ENCODE measurements around the gene MYG1. TPM values are rescaled to one million over a fixed set of nuclear protein-coding genes. Genes with fewer than 3 reads are reported as not detected.
A peak's percentile ranks its signal among the peaks of the same experiment; 100 is the strongest.

Gene MYG1
- total RNA-seq, 1 experiment from 2014 or later, result 104 TPM

GRCh38 chr12:53298164-53298563 is 1.3 kb upstream of the MYG1 start:
- CTCF ChIA-PET, result interaction anchor here (0.6 to 2.3 kb wide), 2 partner anchors 13 to 84 kb away, joined by 3 to 6 read pairs; no protein-coding TSS in a partner anchor
- TF ChIP-seq, protein P1, sequence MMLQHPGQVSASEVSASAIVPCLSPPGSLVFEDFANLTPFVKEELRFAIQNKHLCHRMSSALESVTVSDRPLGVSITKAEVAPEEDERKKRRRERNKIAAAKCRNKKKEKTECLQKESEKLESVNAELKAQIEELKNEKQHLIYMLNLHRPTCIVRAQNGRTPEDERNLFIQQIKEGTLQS (IDR thresholded peaks at IDR 0.05), result no peak
- TF ChIP-seq CTCF (IDR thresholded peaks at IDR 0.05 in 2 of 3, conservative IDR thresholded peaks at IDR 0.05 in 1 of 3; ENCODE audit: borderline replicate concordance in 1 of 3, insufficient read depth in 1 of 3, low read depth in 2 of 3, low read length in 2 of 3), result no peak
- no peak for TF ChIP-seq ELF1 (IDR thresholded peaks at IDR 0.05; ENCODE audit: borderline replicate concordance, low read depth)
- TF ChIP-seq ZNF274 (IDR thresholded peaks at IDR 0.05; ENCODE audit: low read depth, low read length), result no peak
- TF ChIP-seq, protein P2, sequence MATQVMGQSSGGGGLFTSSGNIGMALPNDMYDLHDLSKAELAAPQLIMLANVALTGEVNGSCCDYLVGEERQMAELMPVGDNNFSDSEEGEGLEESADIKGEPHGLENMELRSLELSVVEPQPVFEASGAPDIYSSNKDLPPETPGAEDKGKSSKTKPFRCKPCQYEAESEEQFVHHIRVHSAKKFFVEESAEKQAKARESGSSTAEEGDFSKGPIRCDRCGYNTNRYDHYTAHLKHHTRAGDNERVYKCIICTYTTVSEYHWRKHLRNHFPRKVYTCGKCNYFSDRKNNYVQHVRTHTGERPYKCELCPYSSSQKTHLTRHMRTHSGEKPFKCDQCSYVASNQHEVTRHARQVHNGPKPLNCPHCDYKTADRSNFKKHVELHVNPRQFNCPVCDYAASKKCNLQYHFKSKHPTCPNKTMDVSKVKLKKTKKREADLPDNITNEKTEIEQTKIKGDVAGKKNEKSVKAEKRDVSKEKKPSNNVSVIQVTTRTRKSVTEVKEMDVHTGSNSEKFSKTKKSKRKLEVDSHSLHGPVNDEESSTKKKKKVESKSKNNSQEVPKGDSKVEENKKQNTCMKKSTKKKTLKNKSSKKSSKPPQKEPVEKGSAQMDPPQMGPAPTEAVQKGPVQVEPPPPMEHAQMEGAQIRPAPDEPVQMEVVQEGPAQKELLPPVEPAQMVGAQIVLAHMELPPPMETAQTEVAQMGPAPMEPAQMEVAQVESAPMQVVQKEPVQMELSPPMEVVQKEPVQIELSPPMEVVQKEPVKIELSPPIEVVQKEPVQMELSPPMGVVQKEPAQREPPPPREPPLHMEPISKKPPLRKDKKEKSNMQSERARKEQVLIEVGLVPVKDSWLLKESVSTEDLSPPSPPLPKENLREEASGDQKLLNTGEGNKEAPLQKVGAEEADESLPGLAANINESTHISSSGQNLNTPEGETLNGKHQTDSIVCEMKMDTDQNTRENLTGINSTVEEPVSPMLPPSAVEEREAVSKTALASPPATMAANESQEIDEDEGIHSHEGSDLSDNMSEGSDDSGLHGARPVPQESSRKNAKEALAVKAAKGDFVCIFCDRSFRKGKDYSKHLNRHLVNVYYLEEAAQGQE (IDR thresholded peaks at IDR 0.05; ENCODE audit: low read depth), result no peak
- TF ChIP-seq CBX3 (IDR thresholded peaks at IDR 0.05; ENCODE audit: low read depth), result no peak
- no peak for TF ChIP-seq CEBPB (IDR thresholded peaks at IDR 0.05; ENCODE audit: low read depth)
- no peak for TF ChIP-seq YY1 (IDR thresholded peaks at IDR 0.05; ENCODE audit: extremely low read depth, insufficient replicate concordance, low read depth, low read length)
- TF ChIP-seq EZH2phosphoT487 (IDR thresholded peaks at IDR 0.05; ENCODE audit: borderline replicate concordance), result no peak
- TF ChIP-seq TCF7L2 (IDR thresholded peaks at IDR 0.05; ENCODE audit: borderline replicate concordance, extremely low read depth, insufficient read depth, insufficient read length), result no peak
- no peak for TF ChIP-seq FOSL1 (IDR thresholded peaks at IDR 0.05; ENCODE audit: low read depth)
- no peak for TF ChIP-seq SRF (IDR thresholded peaks at IDR 0.05; ENCODE audit: low read depth)
- TF ChIP-seq SIN3A (IDR thresholded peaks at IDR 0.05; ENCODE audit: low read depth), result no peak
- no peak for TF ChIP-seq RAD21 (IDR thresholded peaks at IDR 0.05; ENCODE audit: low read depth)
- TF ChIP-seq ZFX (IDR thresholded peaks at IDR 0.05), result no peak
- TF ChIP-seq, protein P3, sequence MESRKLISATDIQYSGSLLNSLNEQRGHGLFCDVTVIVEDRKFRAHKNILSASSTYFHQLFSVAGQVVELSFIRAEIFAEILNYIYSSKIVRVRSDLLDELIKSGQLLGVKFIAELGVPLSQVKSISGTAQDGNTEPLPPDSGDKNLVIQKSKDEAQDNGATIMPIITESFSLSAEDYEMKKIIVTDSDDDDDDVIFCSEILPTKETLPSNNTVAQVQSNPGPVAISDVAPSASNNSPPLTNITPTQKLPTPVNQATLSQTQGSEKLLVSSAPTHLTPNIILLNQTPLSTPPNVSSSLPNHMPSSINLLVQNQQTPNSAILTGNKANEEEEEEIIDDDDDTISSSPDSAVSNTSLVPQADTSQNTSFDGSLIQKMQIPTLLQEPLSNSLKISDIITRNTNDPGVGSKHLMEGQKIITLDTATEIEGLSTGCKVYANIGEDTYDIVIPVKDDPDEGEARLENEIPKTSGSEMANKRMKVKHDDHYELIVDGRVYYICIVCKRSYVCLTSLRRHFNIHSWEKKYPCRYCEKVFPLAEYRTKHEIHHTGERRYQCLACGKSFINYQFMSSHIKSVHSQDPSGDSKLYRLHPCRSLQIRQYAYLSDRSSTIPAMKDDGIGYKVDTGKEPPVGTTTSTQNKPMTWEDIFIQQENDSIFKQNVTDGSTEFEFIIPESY (IDR thresholded peaks at IDR 0.05; ENCODE audit: extremely low read depth, insufficient replicate concordance, low read length), result no peak
- Histone ChIP-seq H3K9ac (ENCODE audit: low read length) (peak overlapping the region; percentile 93; the same call in 1 of the 2 replicates), H2AFZ (ENCODE audit: low read depth, low read length, poor library complexity, severe bottlenecking) (no peak overlapping the region), H3K4me1 (ENCODE audit: control insufficient read depth in 1 of 2, insufficient read depth in 2 of 2, low read length in 2 of 2) (peaks cover 27 to 51% of the 10 kb centered on the region in 2 experiments), H3K4me2 (ENCODE audit: low read length) (peak overlapping the region; percentile 10; the same call in 1 of the 2 replicates), H3K9me2 (ENCODE audit: insufficient read depth) (no peaks in the 10 kb centered on the region), H3K36me3 (ENCODE audit: control insufficient read depth in 1 of 2, insufficient read depth in 2 of 2, low read length in 2 of 2) (peaks cover 20 to 28% of the 10 kb centered on the region in 2 experiments), H4K20me1 (ENCODE audit: insufficient read depth) (no peaks in the 10 kb centered on the region), H3K4me3 (replicated peaks in 1 of 2; ENCODE audit: low read depth in 1 of 2, low read length in 2 of 2) (no peak overlapping the region), H3K27ac (ENCODE audit: low read depth, low read length) (no peak overlapping the region; the same call in 1 of the 2 replicates), H3K27me3 (ENCODE audit: insufficient read depth, low read length) (no peaks in the 10 kb centered on the region), H3K9me3 (ENCODE audit: control insufficient read depth in 1 of 2, insufficient read depth in 1 of 2, low read depth in 1 of 2, low read length in 2 of 2) (no peaks in the 10 kb centered on the region), H3K79me2 (ENCODE audit: insufficient read depth, low read length) (peaks cover 66% of the 10 kb centered on the region)
- BruUV-seq (replicated peaks), result no TSS peak
- ATAC-seq, result no peak
- POLR2A ChIA-PET, result no interaction called here
- intact Hi-C loops (cut with micrococcal nuclease), result no loop called here
- RAD21 ChIA-PET (ENCODE audit: low non-redundant PET in 1 of 2, low total read pairs in 2 of 2, uncharacterized antibody in 2 of 2, unreplicated experiment in 2 of 2), result no interaction called here
- DNase-seq (ENCODE audit: low read depth, low spot score), result no peak
